ENCODE data around the gene FLRT3. TPM values are rescaled to one million over a fixed set of nuclear protein-coding genes. Genes with fewer than 3 reads are reported as not detected.

Gene FLRT3
- total RNA-seq, 1 experiment from 2014 or later: 2.1 TPM

DNA sequence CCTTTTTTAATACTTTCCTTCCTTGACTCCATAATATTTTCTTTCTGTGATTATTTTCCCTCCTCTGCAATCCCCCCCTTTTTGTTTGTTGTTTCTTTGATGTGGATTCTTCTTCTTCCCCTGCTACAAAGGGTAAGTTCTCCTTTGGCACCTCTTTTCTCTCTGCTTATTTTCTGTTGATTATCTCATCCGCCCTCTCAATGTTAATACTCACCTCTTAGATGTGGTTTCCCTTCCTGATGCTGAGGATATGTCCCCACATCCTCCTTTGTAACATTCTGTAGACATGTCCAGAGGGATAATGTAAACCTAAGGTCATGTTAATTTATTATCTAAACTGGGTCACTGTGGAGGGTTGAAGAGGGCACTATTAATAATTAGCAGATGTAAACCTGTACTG is 17.7 kb downstream of the FLRT3 start:
- Histone ChIP-seq H3K14ac (ENCODE audit: insufficient read depth, low read length) (no peak overlapping the region), H2AK5ac (ENCODE audit: insufficient read length, low read length) (no peak overlapping the region), H3K23ac (ENCODE audit: insufficient read length, low read depth, low read length) (no peak overlapping the region), H2BK15ac (ENCODE audit: low read depth, low read length) (no peak overlapping the region), H3K27me3 (ENCODE audit: insufficient read depth, low read length) (no peaks in the 10 kb centered on the region), H3K23me2 (ENCODE audit: insufficient read length, low read depth, low read length, poor library complexity, severe bottlenecking) (no peaks in the 10 kb centered on the region), H3K9me3 (ENCODE audit: control insufficient read depth, low read depth, low read length) (no peaks in the 10 kb centered on the region), H3K18ac (ENCODE audit: insufficient read length, low read depth, low read length) (no peak overlapping the region), H3K4ac (ENCODE audit: low read depth, low read length) (no peak overlapping the region), H4K91ac (ENCODE audit: insufficient read length, low read depth, low read length) (no peak overlapping the region), H3K4me1 (ENCODE audit: insufficient read depth, low read length) (no peaks in the 10 kb centered on the region), H2AFZ (ENCODE audit: low read length) (no peak overlapping the region), H2BK120ac (ENCODE audit: low read depth, low read length, poor library complexity, severe bottlenecking) (no peak overlapping the region), H2BK12ac (ENCODE audit: insufficient read length, low read depth, low read length) (no peak overlapping the region), H4K5ac (ENCODE audit: insufficient read length, low read depth, low read length) (no peak overlapping the region), H4K8ac (replicated peaks; ENCODE audit: insufficient read length, low read depth, low read length) (no peak overlapping the region), H3T11ph (ENCODE audit: low read length) (no peak overlapping the region), H3K27ac (ENCODE audit: insufficient read length, low read depth, low read length) (no peak overlapping the region), H3K79me1 (ENCODE audit: insufficient read depth, low read depth, low read length, poor library complexity, severe bottlenecking) (no peaks in the 10 kb centered on the region), H3K56ac (ENCODE audit: insufficient read length, low read depth, low read length) (no peak overlapping the region), H3K9ac (ENCODE audit: extremely low read depth, insufficient read length, low read length) (no peak overlapping the region), H3K79me2 (ENCODE audit: insufficient read depth, low read length) (no peaks in the 10 kb centered on the region), H3K4me2 (ENCODE audit: insufficient read depth, insufficient read length, low read length) (no peak overlapping the region), H2BK5ac (ENCODE audit: insufficient read length, low read length) (no peak overlapping the region), H2BK20ac (ENCODE audit: low read depth, low read length, poor library complexity, severe bottlenecking) (no peak overlapping the region), H4K20me1 (ENCODE audit: control insufficient read depth, insufficient read depth, insufficient read length) (no peaks in the 10 kb centered on the region)
- H3K4me3 Mint-ChIP-seq: no peak overlapping the region
- DNase-seq: no peak
- no peaks in the 10 kb centered on the region for H3K36me3 Mint-ChIP-seq (ENCODE audit: insufficient read depth in 1 of 3, low read depth in 3 of 3)
- no CpG with 5 or more reads among the region's 1 CpG for WGBS (ENCODE audit: extremely low coverage, insufficient read length, low lambda C conversion rate)
- no peaks in the 10 kb centered on the region; the same call in 1 of the 2 replicates for H3K27me3 Mint-ChIP-seq (ENCODE audit: low read depth)
- no peaks in the 10 kb centered on the region for H3K9me3 Mint-ChIP-seq
- TF ChIP-seq, protein P1, sequence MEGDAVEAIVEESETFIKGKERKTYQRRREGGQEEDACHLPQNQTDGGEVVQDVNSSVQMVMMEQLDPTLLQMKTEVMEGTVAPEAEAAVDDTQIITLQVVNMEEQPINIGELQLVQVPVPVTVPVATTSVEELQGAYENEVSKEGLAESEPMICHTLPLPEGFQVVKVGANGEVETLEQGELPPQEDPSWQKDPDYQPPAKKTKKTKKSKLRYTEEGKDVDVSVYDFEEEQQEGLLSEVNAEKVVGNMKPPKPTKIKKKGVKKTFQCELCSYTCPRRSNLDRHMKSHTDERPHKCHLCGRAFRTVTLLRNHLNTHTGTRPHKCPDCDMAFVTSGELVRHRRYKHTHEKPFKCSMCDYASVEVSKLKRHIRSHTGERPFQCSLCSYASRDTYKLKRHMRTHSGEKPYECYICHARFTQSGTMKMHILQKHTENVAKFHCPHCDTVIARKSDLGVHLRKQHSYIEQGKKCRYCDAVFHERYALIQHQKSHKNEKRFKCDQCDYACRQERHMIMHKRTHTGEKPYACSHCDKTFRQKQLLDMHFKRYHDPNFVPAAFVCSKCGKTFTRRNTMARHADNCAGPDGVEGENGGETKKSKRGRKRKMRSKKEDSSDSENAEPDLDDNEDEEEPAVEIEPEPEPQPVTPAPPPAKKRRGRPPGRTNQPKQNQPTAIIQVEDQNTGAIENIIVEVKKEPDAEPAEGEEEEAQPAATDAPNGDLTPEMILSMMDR (conservative IDR thresholded peaks at IDR 0.05): no peak
- no peak overlapping the region for H3K27ac Mint-ChIP-seq
- no peaks in the 10 kb centered on the region; a peak in 1 of 4 replicates for H3K4me1 Mint-ChIP-seq
